Activated CD8-positive, alpha-beta memory T cell treated with anti-CD3 and anti-CD28 coated beads, Interleukin-2, amount 50 U/mL, for 24 hours (primary cell): Measurements from ENCODE around the gene KLF6.

Experiments
- DNase-seq: peaks from one replicate; pipeline ENCODE4 v3.0.0-alpha.2; 2020; ENCODE audit errors: extremely low read depth

The KLF6 gene

DNA sequence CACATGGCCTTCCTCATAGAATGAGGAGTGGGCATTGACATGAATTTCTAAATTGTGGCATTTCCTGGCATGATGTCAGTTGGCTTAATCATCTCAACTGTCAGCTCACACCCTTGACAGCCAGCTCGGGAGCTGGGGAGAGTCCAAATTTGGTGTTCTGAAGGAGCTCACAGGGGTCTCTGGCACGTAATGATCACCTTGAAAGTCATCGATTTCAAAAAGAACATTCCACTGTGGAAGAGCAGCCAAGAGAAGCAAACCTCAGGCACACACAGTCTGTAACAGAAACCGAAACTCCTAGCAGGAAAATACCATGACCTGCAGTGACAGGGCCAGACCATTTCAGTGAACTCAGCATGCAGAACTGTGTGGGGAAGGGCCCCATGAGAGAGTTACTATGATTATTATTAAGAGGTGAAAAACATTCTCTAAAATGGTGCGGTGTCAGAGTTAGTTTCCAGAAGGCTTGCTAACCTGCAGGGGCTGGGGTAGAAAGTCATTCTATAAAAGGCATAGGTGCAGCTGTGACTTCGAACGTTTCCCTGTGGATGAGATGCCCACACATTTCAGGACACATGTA, 26.4 kb upstream of the KLF6 start:
- no peak for DNase-seq

DNA sequence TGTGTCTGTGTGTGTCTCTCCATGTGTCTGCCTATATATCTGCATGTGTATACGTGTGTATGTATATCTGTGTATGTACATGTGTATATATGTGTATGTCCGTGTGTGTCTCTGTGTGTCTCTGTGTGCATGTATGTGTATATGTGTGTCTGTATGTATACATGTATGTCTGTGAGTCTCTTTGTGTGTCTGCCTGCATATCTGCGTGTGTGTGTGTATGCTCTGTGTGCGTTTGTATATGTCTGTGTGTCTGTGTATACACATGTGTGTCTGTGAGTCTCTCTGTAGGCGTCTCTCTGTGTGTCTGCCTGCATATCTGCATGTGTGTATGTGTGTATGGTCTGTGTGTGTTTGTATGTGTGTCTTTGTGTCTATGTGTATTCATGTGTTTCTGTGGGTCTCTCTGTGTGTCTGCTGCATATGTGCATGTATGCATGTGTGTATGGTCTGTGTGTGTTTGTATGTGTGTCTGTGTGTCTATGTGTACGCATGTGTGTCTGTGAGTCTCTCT, 23.7 kb upstream of the KLF6 start:
- no peak for DNase-seq

DNA sequence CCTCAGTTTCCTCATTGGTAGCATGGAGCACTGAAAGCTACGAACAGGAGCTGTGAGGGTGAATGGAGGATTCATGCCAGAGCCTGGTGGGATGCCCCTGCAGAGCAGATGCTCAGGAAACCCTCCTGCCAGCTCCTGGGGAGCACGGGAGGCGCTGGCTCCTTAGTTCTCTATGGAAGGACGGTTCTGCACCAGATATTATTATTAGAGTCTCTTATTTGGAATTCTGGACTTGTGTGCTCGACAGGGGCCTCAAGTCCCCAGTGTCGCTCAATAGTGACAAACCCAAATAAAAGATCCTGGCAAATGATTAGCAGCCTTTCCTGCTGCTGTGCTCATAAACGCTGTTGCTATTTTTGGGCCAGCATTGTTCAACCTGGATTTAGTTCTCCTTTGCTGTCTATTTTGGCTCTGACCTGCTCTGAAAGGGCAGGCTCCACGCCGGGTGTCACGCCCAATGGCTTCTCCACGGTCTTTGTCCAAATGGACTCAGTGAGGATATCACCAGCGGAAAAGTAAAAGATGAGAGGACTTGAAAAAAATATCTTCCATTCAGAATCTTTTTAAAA, 23.0 kb upstream of the KLF6 start:
- no peak for DNase-seq

DNA sequence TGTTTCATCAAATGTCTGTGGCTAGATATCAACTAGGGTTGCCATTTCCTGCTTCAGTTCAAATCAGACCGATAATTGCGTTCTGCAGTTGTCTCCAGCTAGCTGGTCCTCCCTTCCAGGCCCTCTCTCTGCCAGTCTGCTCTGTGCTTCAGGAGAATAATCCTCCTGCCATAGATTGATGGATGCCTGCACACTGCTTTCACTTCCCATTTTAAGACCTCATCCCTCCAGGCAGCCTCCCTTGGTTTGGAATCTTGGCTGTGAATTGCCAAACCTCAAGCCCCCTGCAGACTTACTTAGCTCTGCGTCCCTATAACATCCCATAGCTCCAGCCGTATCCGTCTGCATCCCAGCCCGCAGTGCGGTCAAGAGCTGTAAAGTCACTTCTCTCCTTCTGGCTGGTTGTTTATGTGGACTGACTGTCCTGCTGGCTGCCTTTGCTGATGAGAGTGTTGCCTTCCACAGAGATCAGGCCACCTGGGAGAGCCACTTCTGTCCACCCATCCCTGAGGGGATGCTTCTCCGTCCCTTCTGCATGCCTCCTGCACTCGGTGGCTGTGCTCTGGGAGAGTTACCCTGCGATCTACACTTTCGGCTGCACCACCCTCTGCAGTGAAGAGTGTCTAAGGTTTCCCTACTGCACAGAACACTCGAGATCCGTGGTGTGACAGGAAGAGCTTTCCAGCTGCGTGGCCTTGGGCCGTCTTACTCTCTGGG, 22.4 kb upstream of the KLF6 start:
- no peak for DNase-seq

DNA sequence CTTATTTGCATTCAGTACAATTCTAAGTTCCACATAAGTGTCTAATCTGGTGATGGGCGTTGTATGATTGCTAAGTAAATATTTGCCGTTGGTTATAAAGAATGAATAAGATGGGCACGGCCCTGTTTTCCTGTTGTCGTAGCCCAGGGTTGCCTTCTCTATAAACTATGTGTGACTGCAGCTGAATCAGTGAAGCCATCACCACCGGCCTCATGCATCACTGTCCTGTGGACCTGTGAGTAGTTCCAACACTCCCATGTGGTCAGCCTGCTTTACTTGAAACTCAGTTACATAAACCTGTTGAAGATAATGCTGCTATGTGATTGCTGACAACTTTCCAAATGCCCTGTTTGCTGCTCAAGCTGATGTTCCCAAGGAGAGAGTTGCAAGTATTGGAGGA, 21.6 kb upstream of the KLF6 start:
- no peak for DNase-seq

DNA sequence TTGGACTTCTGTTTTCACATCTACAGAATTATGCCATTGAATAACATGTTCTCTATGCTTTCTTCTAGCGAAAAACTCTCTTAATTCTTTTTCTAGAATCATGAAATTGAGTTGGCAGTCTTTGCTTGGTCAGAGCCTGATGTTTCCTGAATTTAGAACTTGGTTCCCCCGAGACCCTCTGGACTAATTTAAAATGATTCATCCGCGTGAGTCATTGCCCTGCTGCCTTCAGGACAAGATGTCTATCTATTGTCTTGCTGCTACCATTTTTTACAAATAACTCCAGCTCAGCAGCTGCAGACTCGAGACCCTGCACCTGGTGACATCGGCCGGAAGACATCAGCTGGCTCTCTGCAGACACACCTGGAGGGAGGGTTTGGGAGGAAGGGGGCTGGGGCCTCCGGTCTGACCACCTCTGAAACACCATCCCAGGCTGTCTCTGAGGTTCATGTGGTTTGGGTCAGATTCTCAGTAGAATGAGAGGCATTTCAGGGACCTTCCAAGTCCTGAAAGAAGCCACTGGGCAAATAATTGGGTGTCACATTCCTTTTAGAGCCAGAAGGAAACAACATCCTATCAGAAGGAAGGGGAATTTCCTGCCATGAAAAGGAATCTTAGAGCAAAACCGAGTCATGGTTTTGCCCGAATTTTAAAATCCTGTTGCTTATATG, 20.9 kb upstream of the KLF6 start:
- no peak for DNase-seq

DNA sequence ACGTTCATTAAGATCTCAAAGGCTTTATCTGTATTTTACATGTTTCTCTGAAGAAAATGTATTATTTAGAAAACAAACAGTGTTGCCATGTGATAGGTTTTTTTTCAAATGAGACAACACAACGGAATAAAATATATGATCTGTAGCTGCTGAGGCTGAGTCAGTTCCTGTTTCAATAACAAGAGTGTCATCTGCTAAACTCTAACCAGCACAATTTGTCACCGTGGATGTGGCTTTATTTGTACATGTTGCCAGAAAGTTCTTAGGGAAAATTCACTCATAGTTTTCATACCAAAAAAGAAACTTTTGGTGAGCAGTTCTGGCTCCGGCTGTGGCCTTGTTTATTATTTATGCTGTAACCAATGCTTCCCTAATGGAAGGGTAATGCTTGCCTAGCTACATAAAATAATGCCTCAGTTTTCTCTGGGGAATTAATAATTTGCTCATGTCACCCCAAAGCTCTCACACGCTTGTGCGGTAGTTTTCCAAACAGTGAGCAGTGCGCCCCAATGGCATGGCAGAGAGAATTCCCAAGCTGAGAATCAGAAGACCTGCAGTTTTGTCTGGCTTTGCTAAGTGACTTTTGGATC, 20.3 kb upstream of the KLF6 start:
- DNase-seq = no peak

DNA sequence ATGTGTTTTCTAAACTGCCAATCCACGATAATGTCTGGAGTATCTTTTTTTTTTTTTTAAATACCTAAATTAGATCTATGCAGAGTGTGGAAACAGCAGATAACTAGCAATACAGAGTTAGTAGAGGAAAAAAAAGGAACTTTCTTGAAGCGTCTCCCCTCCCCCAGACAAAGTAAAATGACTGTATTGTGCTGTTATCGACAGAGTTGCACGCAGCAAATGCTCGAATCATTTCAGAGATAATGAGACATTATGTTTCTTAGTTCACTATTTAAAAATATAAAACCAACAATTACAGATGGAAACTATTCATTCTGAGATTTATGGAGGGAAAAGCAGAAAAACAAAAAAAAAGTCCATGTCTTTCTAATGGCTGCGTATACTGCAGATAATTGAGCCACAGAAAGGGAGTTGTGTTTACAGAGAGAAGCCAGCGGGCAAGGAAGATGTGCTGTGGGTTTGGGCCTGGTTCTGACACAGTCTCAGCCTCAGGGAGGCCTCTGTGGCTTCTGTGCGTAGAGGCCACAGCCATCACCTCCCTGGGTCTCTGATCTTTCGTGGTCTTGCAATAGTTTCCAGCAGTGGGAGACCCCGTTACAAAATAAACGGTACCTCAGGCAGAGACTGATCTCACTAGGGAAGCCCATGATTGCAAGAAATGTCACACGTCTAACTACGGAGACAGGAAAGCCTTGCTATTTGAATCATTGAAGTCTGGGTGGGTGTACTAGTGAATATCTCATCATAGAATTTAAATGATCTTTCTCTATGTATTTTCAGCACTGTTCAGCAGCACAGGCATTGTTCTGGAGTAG, 19.1 kb upstream of the KLF6 start:
- DNase-seq = no peak

DNA sequence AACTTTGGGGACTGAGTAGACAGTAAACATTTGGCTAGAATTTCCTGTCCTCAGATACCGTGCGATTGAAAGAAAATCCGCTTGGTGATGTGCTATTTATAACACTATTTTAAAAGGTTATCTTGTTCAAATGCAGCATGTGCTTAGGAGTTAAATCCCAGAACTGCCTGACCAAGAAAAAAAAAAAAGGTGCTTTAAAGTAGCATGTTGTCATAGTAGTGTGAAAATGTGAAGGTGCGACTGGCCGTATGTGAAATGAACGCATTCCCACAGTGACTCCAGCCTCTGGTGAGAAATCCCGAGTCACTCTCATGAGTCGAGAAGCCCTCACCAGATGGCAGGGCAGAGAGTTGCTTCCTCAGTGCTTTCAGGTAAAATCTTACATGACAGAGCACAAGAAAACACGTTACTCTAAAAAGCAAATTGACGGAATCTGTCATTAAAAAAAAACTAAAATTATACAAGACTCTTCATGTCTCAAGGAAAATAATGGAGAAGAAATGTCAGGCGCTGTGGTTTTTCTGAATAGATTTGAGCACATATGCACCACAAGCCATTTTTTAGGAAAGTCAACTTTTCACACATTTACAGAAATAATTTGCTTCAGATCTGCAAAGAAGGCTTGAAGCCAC, 18.4 kb upstream of the KLF6 start:
- DNase-seq = no peak

DNA sequence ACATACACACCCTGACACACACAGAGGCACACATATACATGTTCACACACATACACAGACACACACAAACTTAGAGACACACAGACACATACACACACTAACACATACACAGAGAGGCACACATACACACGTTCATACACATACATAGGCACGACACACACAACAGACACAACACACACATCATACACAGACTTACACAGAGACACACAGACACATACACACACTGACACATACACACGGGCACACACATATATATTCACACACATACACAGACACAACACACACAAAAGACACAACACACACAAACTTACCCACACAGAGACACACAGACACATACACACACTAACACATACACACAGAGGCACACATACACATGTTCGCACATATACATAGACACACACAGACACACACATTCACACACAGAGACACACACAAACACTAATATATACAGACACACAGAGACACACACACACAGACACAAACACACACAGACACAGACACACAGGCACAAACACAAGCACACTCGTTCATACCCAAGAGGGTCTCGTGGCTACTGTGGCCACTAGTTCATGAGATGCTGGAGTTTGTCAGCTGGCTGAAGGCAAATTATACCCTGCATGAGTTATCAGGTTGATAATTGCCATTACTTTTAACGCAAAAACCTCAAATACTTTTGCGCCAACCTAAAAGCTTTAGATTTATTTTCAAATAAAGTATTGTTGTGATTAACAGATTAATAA, 17.7 kb upstream of the KLF6 start:
- DNase-seq = no peak

DNA sequence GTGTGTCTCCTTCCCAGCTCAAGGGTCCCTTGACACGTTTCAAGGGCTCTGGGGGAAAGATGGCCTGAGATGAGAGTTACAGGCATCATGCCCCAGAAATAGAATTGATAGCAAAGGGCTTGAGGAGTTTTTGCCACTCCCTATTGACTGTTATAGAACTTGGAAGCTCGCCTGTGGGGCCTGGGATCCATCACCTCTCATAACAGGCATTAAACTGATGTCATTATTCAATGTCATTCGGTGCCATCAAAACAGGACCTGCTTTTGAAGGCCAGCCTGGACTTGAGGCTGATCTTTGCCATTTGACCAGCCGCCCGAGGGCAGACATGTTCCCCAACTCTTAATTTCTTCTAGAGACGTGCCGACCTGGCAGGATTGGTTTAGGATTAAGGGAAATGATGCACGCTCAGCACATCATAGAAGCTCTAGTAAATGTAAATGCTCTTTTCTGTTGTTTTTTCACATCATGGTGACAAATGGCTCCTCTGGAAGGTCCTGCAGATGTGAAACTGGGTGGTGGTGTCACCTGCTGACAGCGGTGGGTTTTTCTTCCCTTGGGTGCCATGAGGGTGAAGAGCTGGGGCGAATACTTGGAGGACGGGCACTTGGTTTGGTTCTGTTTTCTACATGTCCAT, 16.7 kb upstream of the KLF6 start:
- no peak for DNase-seq

DNA sequence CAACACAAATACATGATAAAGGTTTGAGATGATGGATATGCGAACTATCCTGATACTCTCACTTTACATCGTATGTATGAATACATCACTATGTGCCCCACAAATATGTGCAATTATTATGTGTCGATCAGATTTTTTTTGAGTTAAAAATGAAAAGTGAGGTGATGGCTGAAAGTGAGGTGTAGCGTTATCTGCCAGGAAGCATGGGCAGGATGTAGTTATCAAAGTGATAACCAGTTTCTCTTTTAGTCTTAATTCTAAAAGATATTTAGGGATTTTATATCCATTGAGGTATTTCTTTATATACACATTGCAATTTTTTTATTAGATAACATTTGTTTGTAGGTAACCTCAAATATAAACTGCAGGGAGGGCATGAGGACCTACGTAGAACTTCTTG, 15.6 kb upstream of the KLF6 start:
- no peak for DNase-seq

DNA sequence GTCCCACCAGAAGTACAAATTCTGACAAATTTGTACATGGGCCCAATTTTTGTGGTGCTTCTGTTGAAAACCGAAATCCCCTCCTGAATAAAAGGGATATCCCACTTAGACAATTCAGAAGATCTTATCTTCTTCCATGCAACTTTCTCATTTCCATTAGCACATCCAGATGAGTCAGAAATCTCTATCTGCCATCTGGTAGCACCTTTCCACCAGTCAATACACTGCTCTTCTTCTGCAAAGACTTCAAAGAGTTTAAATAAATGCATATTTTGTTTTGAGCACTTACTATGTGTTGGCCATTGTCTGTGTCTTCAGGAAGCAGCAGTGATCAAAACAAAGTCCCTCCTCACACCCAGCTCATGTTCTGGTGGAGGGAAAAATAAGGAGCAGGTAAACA, 12.7 kb upstream of the KLF6 start:
- DNase-seq = no peak

DNA sequence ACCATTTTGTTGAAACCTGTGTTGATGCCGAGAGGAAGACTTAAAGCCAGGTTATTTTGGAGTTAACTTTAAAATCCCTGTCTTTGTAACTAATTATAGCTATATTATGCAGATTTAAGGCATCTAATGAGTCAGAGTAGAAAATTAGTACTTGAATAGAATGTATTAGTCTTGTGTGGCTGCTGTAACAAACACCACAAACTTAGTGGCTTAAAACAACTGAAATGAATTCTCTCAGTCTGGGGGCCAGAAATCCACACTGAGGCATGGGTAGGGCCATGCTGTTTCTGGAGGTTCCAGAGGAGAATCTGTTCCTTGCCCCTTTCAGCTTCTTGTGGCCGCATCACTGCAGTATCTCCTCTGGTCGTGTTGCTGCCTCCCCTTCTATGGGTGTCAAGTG, 8.5 kb upstream of the KLF6 start:
- DNase-seq = no peak

DNA sequence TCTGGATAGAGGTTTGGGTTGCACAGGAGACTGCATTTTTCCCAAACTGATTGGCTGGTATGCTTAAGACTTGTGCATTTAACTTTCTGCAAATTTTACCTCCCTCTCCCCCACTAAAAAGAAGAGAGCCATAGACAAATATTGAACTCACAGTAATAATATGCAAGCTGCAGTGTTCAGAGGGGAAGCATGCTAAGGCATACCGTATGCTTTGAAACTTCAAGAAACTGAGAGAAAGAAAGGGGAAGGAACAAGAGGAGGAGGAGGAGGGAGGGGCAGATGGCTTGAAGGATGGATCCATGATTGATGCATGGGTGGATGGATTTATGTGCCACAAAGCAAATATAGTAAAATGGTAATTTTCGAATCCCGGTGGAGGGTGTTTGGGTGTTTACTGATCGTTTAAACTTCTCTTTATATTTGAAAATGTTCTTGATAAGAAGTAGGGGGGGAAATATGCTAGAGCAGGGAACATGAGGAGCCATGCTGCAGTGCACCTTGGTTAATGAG, 7.8 kb upstream of the KLF6 start:
- DNase-seq = no peak

DNA sequence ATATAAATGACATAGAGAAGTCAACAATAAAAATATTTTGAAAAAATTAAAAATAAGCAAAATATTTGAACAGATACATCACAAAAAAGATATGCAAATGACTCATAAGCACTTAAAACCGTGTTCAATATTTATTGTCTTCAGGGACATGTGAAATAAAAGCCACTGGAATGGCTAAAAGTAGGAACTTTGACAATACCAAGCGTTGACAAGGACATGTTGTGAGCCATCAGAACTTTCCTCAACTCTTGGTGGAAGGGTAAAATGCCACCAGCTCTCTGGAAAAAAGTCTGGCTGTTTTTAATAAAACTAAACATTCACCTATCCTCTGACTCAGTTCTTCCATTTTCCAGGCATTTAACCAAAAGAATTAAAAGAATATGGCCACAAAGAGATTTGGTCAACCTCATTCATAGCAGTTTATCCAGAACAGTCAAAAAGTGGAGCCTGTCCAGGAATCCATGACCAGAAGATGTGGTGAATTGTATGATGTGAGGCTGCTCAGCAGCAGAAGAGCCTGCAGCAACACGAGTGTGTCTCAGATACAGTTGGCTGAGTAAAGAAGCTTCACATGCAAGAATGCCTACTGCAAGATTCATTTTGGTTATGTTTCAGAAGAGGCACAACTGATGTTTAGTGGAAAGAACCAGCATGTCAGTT, 7.1 kb upstream of the KLF6 start:
- no peak for DNase-seq

DNA sequence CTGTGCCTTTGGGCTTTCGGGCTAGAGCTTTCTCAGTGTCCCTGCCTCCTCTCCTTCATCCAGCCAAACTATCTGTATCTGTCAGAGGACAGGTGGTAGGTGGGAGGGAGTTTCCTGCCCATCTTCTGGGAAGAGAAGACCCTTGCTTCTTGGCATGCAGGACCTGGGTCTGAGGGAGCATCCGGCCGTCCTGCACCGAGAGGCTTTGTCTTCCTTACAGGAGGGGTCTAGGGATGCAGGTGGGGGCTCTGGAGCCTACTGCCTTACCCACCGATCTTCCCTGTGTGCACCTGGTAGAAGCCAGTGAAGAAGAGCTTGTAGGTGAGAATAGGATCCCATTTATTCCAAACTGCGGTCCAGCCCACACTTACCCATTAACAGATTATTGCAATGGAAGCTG, 5.8 kb upstream of the KLF6 start:
- DNase-seq = no peak

DNA sequence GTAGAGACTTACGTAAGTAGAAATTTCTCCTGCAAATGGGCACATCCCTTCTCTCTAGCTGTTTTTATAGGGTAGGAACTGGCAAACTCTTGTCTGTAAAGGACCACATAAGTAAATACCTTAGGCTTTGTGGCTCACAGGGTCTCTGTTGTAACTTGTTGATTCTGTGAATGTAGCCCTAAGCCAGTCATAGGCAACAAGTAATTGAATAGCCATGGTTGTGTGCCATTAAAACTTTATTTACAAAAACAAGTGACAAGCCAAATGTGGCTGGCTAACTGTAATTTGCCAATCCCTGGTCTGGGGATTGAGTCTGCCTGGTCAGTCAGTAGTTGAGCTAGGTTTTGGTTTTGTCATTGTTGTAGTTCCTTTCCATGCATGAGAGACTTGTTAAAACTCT, 5.3 kb upstream of the KLF6 start:
- no peak for DNase-seq

DNA sequence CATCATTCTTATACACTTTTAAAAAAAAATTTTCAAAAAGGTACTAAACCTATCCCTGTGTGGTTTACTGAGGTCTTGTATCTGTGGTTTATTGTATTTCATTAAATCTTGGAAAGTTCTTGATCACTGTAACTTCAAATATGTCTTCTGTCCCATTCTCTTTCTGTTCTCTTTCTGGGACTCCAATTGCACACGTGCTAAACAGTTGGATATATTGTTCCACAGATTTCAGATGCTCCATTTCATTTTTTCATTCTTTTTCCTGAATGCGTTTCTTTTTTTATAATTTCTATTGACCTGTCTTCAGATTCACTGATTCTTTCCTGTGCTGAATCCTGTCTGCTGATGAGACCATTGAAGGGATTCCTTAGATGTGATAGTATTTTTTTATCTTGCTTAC, 4.6 kb upstream of the KLF6 start:
- DNase-seq = no peak
